HG03442 (cell line): Measurements from ENCODE around the gene PLOD3.
A peak's percentile ranks its signal among the peaks of the same experiment; 100 is the strongest.

ENCODE experiments used
- ATAC-seq: cut with Tn5 transposase; IDR thresholded peaks from one replicate; pipeline ENCODE4 v1.9.1; 2021; ENCODE audit warnings: mild to moderate bottlenecking, moderate library complexity; ENCODE audit not compliant: unreplicated experiment

The PLOD3 gene

GRCh38 chr7:101239191-101239950, 22.0 kb upstream of the PLOD3 start:
- ATAC-seq = no peak

GRCh38 chr7:101238226-101239182, 21.1 kb upstream of the PLOD3 start:
- ATAC-seq = no peak

- ATAC-seq = no peak
These were observed 20.1 kb upstream of the PLOD3 start, which contains the start of gene CLDN15 for GRCh38 chr7:101237206-101238067. Gene CLDN15 (minus strand): TSS chr7:101237802. CDS start chr7:101237581, 221 bp downstream.

- no peak for ATAC-seq
These were observed 19.0 kb upstream of the PLOD3 start for GRCh38 chr7:101236292-101236835.

GRCh38 chr7:101235522-101235921, 18.1 kb upstream of the PLOD3 start:
- ATAC-seq = no peak

- no peak for ATAC-seq
These were observed 17.7 kb upstream of the PLOD3 start for GRCh38 chr7:101235050-101235449.

- no peak for ATAC-seq
These were observed 17.3 kb upstream of the PLOD3 start for GRCh38 chr7:101234636-101235035.

GRCh38 chr7:101233907-101234547, 16.6 kb upstream of the PLOD3 start:
- ATAC-seq = no peak

- no peak for ATAC-seq
These were observed 14.9 kb upstream of the PLOD3 start for GRCh38 chr7:101232141-101232850.

GRCh38 chr7:101231644-101232043, 14.3 kb upstream of the PLOD3 start:
- no peak for ATAC-seq

- ATAC-seq = no peak
These were observed 9.3 kb upstream of the PLOD3 start for GRCh38 chr7:101226721-101227120.

- ATAC-seq = no peak
These were observed 8.3 kb upstream of the PLOD3 start for GRCh38 chr7:101225650-101226049.

GRCh38 chr7:101223528-101223927, 6.1 kb upstream of the PLOD3 start:
- no peak for ATAC-seq

- no peak for ATAC-seq
These were observed 5.0 kb upstream of the PLOD3 start for GRCh38 chr7:101222275-101222830.

GRCh38 chr7:101220295-101220694, 2.9 kb upstream of the PLOD3 start:
- ATAC-seq = no peak

- ATAC-seq = no peak
These were observed 1.1 kb upstream of the PLOD3 start for GRCh38 chr7:101218236-101219125.

GRCh38 chr7:101216860-101217387, 457 bp downstream of the PLOD3 start:
- peak; percentile 25 for ATAC-seq
